ENCODE results near the gene KIF6. TPM values are rescaled to one million over a fixed set of nuclear protein-coding genes. Genes with fewer than 3 reads are reported as not detected.

KIF6 gene
- total RNA-seq, 1 experiment from 2014 or later, result not detected

- in situ Hi-C loops (cut with HindIII; ENCODE audit: low pct_unique_long_range_greater_than_20kb, low sequenced_read_pairs), result no loop called here
- no TSS peak for BruUV-seq (replicated peaks)
- CTCF ChIA-PET, result no interaction called here
Measured at GRCh38 chr6:39391182-39391581, 334.0 kb downstream of the KIF6 start.

GRCh38 chr6:39389484-39389767 lies 335.8 kb downstream of the KIF6 start:
- 0 out of 2 replicates have a peak, but pooled peaks cover 3% of the 10 kb centered on the region for H3K27me3 ChIP-seq (ENCODE audit: control insufficient read depth, insufficient read depth, low read length)
- BruUV-seq (replicated peaks), result no TSS peak
- ATAC-seq (no peak), DNase-seq (ENCODE audit: low read depth, low spot score) (no peak)
- H3K4me1 ChIP-seq (ENCODE audit: control insufficient read depth, insufficient read depth, low read length), result no peaks in the 10 kb centered on the region
- H3K9me3 ChIP-seq (ENCODE audit: control insufficient read depth, insufficient read depth, low read depth, low read length), result no peaks in the 10 kb centered on the region
- intact Hi-C loops (cut with micrococcal nuclease; ENCODE audit: unreplicated experiment) (no loop called here), in situ Hi-C loops (cut with HindIII; ENCODE audit: low pct_unique_long_range_greater_than_20kb, low sequenced_read_pairs) (no loop called here)
- CTCF ChIA-PET, result no interaction called here
- POLR2A ChIA-PET, result no interaction called here
- no peak overlapping the region for H3K4me3 ChIP-seq (ENCODE audit: low read depth in 2 of 2, low read length in 2 of 2)
- no peaks in the 10 kb centered on the region for H3K36me3 ChIP-seq (ENCODE audit: control insufficient read depth, insufficient read depth, low read length)
- no peak overlapping the region for H3K27ac ChIP-seq (ENCODE audit: low read length)
- TF ChIP-seq CTCF (IDR thresholded peaks at IDR 0.05) (no peak; the same call in 1 of the 2 replicates), POLR2AphosphoS5 (IDR thresholded peaks at IDR 0.05; ENCODE audit: low read depth, low read length) (no peak), TCF7L2 (IDR thresholded peaks at IDR 0.05; ENCODE audit: low read depth, low read length) (no peak)

More at GRCh38 chr6:39391182-39391581, 334.0 kb downstream of the KIF6 start:
- DNase-seq (ENCODE audit: low read depth, low spot score) (no peak), ATAC-seq (no peak)
- intact Hi-C loops (cut with micrococcal nuclease; ENCODE audit: unreplicated experiment), result no loop called here
- H3K9me3 ChIP-seq (ENCODE audit: control insufficient read depth, insufficient read depth, low read depth, low read length), result no peaks in the 10 kb centered on the region
- peaks cover 3% of the 10 kb centered on the region; the same call in 1 of the 2 replicates for H3K27me3 ChIP-seq (ENCODE audit: control insufficient read depth, insufficient read depth, low read length)
- TF ChIP-seq POLR2AphosphoS5 (IDR thresholded peaks at IDR 0.05; ENCODE audit: low read depth, low read length), result no peak
- no peak for TF ChIP-seq SIN3A (IDR thresholded peaks at IDR 0.05; ENCODE audit: borderline replicate concordance, insufficient read depth, low read depth, low read length)
- TF ChIP-seq REST (IDR thresholded peaks at IDR 0.05; ENCODE audit: insufficient read depth in 1 of 2, low read depth in 2 of 2, low read length in 1 of 2), result no peak
- TF ChIP-seq CTCF (IDR thresholded peaks at IDR 0.05), result no peak
- TF ChIP-seq TCF7L2 (IDR thresholded peaks at IDR 0.05; ENCODE audit: low read depth, low read length), result no peak
- H3K27ac ChIP-seq (ENCODE audit: low read length), result no peak overlapping the region
- no peak overlapping the region for H3K4me3 ChIP-seq (ENCODE audit: low read depth in 2 of 2, low read length in 2 of 2)
- no peaks in the 10 kb centered on the region for H3K36me3 ChIP-seq (ENCODE audit: control insufficient read depth, insufficient read depth, low read length)
- no peaks in the 10 kb centered on the region for H3K4me1 ChIP-seq (ENCODE audit: control insufficient read depth, insufficient read depth, low read length)
- POLR2A ChIA-PET, result no interaction called here

Measured in Panc1 (cell line).